ENCODE data around the gene CALML6.

DNA sequence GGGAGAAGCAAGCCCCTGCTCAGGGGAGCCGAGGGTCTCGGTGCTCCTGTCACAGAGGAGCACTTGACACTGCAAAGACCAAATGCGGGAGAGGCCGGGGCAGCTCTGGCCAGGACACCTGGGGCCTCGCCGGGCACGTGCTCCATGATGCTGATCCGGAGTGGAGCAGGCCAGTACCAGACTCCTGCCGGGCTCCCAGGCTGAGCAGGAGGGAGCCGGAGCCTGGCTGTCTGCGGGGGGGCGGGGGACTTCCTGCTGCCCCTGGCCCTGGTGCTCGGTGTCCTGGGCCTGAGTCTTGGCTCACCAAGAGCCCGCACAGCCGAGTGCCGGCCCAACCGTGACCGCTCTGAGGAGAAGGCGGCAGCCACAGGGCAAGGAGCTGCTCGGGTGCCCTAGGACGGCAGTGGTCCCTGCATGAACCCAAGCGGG, 42.5 kb downstream of the CALML6 start:
- TF ChIP-seq CTCF (IDR thresholded peaks at IDR 0.05; ENCODE audit: low read length) (no peak), EZH2 (optimal IDR thresholded peaks at IDR 0.05; ENCODE audit: low read depth, low read length) (no peak)

Measured in MM.1S (cell line).